Activated effector memory CD4-positive, alpha-beta T cell treated with anti-CD3 and anti-CD28 coated beads, Interleukin-2, amount 50 U/mL, for 16 hours (primary cell): ENCODE data around the gene RIOK1.
"Not testable (repeated sequence)": the region's sequence is repeated elsewhere in the genome, so short reads cannot be mapped to it uniquely, and the experiment has no call there.

ENCODE experiments used
- DNase-seq: peaks from one replicate; pipeline ENCODE4 v3.0.0-alpha.2; 2020

RIOK1 gene

DNA sequence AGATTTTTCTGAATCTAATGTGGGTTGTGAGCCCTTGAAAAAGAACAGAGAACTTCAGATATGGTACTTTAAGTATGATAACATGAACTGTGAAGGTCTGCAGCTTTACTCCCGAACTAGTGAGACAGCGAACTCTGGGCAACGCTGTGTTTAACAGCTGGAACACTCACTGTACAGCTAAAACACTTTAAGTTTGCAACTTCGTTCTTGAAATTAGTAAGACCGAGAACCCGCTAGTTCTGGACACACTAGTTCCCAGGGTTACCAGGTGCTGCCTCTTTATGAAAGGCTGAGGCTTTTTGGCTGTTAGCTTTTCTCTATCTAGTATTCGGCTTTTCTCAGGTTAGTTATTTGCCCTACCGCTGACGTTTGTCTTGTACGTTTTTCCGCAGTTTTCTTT lies 52.9 kb downstream of the RIOK1 start:
- DNase-seq: no peak

GRCh38 chr6:7445101-7445500 lies 55.5 kb downstream of the RIOK1 start:
- DNase-seq: no peak

GRCh38 chr6:7445885-7446461 lies 56.4 kb downstream of the RIOK1 start:
- no peak for DNase-seq

DNA sequence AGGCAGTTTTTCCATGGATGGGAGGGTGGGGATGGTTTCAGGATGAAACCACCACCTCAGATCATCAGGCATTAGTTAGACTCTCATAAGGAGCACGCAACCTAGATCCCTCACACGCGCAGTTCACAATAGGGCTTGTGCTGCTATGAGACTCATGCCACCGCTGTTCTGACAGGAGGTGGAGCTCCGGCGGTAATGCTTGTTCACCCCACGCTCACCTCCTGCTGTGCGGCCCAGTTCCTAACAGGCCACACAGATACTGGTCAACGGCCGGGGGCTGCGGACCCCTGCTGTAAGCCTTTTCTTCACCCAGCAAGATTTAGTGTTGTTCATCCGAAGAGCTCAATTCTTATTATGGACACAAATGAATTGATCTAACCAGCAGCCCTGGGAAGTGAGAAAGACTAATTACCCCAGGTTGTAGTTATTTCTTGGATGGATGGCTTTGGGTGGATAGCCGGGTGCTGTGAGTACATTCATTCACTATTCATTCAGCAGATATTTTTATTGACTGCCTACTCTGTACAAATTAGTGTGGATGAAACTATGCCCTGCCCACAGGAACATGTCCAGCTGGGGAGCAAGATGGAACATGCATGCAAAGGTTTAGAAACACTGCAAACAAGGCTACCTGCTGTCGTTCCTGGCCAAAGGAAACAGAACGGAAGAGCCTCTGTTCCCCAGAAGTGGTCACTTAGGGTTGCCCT lies 57.2 kb downstream of the RIOK1 start:
- DNase-seq: no peak

DNA sequence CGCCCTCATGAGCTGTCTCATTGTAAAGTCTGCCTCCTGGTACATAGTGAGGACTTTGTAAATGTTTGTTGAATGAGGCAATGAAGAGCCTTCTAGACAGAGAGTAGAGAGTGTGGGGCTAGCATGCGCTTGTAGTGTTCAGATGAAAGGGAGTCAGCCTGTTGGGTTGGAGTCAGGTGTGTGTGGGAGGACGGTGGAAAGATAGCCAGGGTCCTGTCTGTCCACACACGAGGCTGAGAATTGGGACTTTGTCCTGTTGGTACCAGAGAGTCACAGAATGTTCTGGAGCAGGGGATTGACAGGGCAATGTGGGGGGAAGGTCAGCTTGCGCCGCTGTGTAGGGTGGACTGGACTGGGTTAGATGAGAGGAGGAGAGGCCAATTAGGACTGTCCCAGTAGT lies 58.6 kb downstream of the RIOK1 start:
- no peak for DNase-seq

DNA sequence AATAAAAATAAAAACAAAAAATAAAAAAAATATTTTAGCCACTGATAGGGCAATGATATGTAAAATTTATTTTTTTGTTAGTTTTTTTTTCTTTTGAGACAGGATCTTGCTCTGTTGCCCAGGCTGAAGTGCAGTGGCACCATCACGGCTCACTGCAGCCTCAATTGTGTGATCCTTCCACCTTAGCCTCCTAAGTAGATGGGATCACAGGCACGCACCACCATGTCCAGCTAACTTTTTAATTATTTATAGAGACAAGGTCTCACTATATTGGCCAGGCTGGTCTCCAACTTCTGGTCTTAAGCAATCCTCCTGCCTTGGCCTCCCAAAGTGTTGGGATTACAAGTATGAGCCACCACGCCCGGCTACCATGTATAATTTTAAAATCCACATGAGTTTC lies 59.4 kb downstream of the RIOK1 start:
- no peak for DNase-seq

- no peak for DNase-seq
Observed at GRCh38 chr6:7451326-7451725, 61.7 kb downstream of the RIOK1 start.

DNA sequence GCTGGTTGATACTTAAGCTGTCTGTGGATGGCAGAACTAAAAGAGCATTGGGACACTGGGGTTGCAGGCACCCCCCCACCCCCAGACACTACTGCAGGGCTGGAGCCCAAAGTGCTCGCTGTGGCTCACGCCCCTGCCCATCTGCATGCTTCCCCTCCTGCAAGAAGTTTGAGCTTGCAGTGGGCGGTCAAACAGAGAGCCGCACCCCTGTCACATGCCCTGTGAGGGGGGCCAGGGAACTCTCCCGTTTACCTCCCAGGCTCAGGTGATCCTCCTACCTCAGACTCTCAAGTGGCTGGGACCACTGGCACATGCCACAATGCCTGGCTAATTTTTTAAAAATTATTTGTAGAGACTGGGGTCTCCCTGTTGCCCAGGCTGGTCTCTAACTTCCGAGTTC lies 63.3 kb downstream of the RIOK1 start:
- DNase-seq: no peak

DNA sequence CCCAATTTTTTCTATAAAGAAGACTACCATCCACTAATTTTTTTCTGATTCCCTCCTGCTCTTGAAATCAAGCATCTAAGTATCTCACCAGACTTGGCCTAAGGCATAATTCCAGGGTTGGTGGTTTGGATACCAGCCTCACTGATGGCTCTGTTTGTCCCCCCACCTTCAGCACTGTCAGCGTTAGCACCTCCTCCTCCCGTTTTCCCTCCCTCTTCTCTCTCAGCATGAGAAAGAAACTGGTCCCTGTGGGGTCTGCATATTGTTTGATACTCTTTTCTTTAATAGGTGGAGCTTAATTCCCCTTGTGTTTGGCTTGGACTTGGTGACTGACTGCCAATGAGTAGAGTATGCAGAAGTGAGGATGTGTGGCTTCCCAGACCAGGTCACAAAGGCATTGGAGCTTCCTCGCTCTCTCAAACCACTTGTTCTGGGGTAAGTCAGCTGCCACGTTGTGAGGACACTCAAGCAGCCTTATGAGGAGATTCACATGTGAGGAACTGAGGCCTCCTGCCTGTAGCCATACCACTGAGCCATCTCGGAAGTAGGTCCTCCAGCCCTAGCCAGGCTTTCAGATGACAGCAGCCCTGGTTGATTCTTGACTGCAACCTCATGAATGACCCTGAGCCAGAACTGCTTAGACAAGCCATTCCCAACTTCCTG lies 65.2 kb downstream of the RIOK1 start:
- DNase-seq: no peak

- not testable (repeated sequence) for DNase-seq
Observed at GRCh38 chr6:7456302-7456701, 66.7 kb downstream of the RIOK1 start.

DNA sequence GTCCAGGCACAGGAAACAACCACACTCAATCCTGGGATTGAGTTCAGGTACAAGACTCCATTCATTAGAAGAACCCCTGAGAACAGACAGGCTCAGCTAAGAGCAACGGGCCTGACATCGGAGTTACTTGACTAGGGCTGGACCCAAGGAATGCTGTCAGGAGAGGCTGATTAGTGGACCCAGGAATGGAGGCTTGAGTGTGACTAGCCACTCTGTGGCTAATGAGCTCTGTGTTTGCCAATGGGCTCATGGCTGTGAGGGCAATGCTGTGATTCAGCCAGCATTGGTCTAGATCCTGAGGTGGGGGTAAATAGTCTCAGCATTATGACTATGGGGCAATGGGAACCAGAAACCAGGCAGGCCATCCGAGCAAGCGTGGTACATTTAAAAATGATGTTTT lies 71.8 kb downstream of the RIOK1 start:
- DNase-seq: no peak

DNA sequence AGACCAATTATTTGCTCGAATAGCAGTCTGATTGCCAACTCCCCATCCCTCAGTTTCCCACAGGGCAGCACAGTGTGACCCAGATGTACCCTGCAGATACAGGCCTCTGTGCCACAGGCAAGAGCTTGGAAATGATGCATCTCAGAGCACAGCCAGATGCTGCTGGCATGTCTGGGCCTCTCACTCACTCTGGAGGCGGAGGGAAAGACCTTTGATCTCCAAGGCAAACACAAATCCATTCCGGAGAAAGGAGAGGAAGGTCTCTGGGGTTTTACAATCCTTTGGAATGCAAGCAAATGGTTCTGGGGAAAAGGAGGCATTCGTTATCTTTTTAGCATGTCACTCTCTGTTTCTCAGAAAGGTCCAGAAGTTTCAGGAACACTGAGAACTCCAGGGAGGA lies 74.2 kb downstream of the RIOK1 start:
- no peak for DNase-seq

- no peak for DNase-seq
Observed at GRCh38 chr6:7467007-7467897, 77.6 kb downstream of the RIOK1 start.
